Subcutaneous adipose tissue (tissue), 4 donors: ENCODE data around the gene OR6K6. TPM values are rescaled to one million over a fixed set of nuclear protein-coding genes. Genes with fewer than 3 reads are reported as not detected.

Experiments
- CTCF ChIP-seq: fragments of 450-650 bp; IDR thresholded peaks from one replicate; pipeline ENCODE4 v1.5.1; 2016; ENCODE audit warnings: low read depth, mild to moderate bottlenecking, control low read depth, antibody characterized with exemption, moderate library complexity
- total RNA-seq, 4 donors: library from RNA; depleted of rRNA; stranded (reverse); fragments of >200 nt; gene quantifications; one replicate each; pipeline ENCODE4 v1.1.0, GENCODE V29; 2016

OR6K6 gene
- total RNA-seq: not detected

GRCh38 chr1:158754420-158754819, at the start of gene OR6K6:
Gene OR6K6 (plus strand): TSS chr1:158754720. CDS start chr1:158754888, 168 bp downstream.
- TF ChIP-seq CTCF: no peak

GRCh38 chr1:158706096-158706495, 48.4 kb upstream of the OR6K6 start:
- no peak for TF ChIP-seq CTCF

- no peak for TF ChIP-seq CTCF
These were observed 43.4 kb upstream of the OR6K6 start for GRCh38 chr1:158711098-158711497.

GRCh38 chr1:158714754-158715153, 39.8 kb upstream of the OR6K6 start:
- TF ChIP-seq CTCF: no peak

GRCh38 chr1:158716335-158716734, 38.2 kb upstream of the OR6K6 start:
- no peak for TF ChIP-seq CTCF

GRCh38 chr1:158717344-158717743, 37.2 kb upstream of the OR6K6 start:
- no peak for TF ChIP-seq CTCF

GRCh38 chr1:158719664-158720063, 34.9 kb upstream of the OR6K6 start:
- no peak for TF ChIP-seq CTCF

GRCh38 chr1:158720620-158721019, 33.9 kb upstream of the OR6K6 start, which contains the start of gene OR6K3:
Gene OR6K3 (minus strand): TSS chr1:158720720. CDS start chr1:158718115, 2,605 bp downstream.
- no peak for TF ChIP-seq CTCF
